Sigmoid colon (tissue), 7 donors: ENCODE data around the gene NEURL1. TPM values are rescaled to one million over a fixed set of nuclear protein-coding genes. Genes with fewer than 3 reads are reported as not detected.

ENCODE experiments used
- DNase-seq: peaks from one replicate; pipeline ENCODE4 v3.0.0-alpha.2; 2019
- H3K27ac ChIP-seq, 4 donors: fragments of 200-600 bp; sonication (generic); one replicate each; pipeline ENCODE4 v1.5.1; 2016 to 2019; ENCODE audit warnings: mild to moderate bottlenecking in 1 of 4
- H3K27me3 ChIP-seq, 3 donors: fragments of 200-600 bp; sonication (generic); one replicate each; pipeline ENCODE4 v1.5.1; 2019; ENCODE audit warnings: mild to moderate bottlenecking in 1 of 3
- H3K36me3 ChIP-seq, 4 donors: fragments of 200-600 bp; sonication (generic); one replicate each; pipeline ENCODE4 v1.5.1; 2016 to 2019
- H3K4me1 ChIP-seq, 4 donors: fragments of 200-600 bp; sonication (generic); one replicate each; pipeline ENCODE4 v1.5.1; 2017 to 2019
- H3K4me3 ChIP-seq, 4 donors: fragments of 200-600 bp; sonication (generic); one replicate each; pipeline ENCODE4 v1.5.1; 2017 to 2019; ENCODE audit warnings: mild to moderate bottlenecking in 2 of 4, moderate library complexity in 1 of 4
- H3K9me3 ChIP-seq, 4 donors: fragments of 200-600 bp in 3 of 4; sonication (generic) in 3 of 4; one replicate each; pipeline versions ENCODE4 v1.5.1 to v1.6.1; 2013 to 2019
- EP300 ChIP-seq, 4 donors: sonication (generic); formaldehyde crosslinking; IDR thresholded peaks; one replicate each; pipeline ENCODE4 v1.6.1; 2017; ENCODE audit warnings: antibody characterized with exemption in 4 of 4
- POLR2A ChIP-seq, 2 donors: fragments of 450-650 bp; IDR thresholded peaks; one replicate each; pipeline ENCODE4 v1.6.1; 2016; ENCODE audit warnings: antibody characterized with exemption in 2 of 2, mild to moderate bottlenecking in 2 of 2, moderate library complexity in 2 of 2
- POLR2AphosphoS5 ChIP-seq, 4 donors: sonication (generic); formaldehyde crosslinking; IDR thresholded peaks; one replicate each; pipeline ENCODE4 v1.6.1; 2017; ENCODE audit warnings: antibody characterized with exemption in 4 of 4
- WGBS, 2 donors: extraction: QIAGEN DNeasy Blood & Tissue Kit; methylation state at CpG; one replicate each; pipeline ENCODE4 v1.1.7; 2013; 5-methylcytosine and 5-hydroxymethylcytosine counted together
- intact Hi-C: fragments of 100-400 bp; cut with DNase I; formaldehyde crosslinking; loops from one replicate; pipeline ENCODE4 v1.15.1; 2023
- polyA plus RNA-seq, 3 donors: library from polyadenylated mRNA; stranded (reverse); fragments of 200-250 nt; gene quantifications; one replicate each; pipeline ENCODE4 v1.2.3, GENCODE V29; 2013
- total RNA-seq, 4 donors: library from RNA; depleted of rRNA; stranded (reverse); fragments of >200 nt; gene quantifications; one replicate each; pipeline ENCODE4 v1.1.0, GENCODE V29; 2016
- TF ChIP-seq, protein P1 (sequence below), 4 experiments: fragments of 450-650 bp in 3 of 4; fragments of 200-600 bp in 1 of 4; IDR thresholded peaks; one replicate each; pipeline ENCODE4 v1.5.1; 2016 to 2019; ENCODE audit warnings: antibody characterized with exemption in 4 of 4, mild to moderate bottlenecking in 3 of 4, moderate library complexity in 2 of 4
- donor health status: healthy with polysubstance abuse.
- donor health status: Bipolar disorder and iron deficiency.
- donor health status: healthy.

Gene NEURL1
- total and polyA plus RNA-seq, 7 donors: 0.41 to 54.1 (median 15.3) TPM; not detected in 1

GRCh38 chr10:103469201-103469600 lies 24.3 kb upstream of the NEURL1 start:
- no peak overlapping the region for H3K4me3 ChIP-seq
- no peaks in the 10 kb centered on the region for H3K4me1 ChIP-seq
- no peak for DNase-seq
- WGBS, 2 donors: 50 to 76% methylated on average over 5 of the region's 5 CpGs
- H3K9me3 ChIP-seq: no peaks in the 10 kb centered on the region
- no peak overlapping the region for H3K27ac ChIP-seq
- intact Hi-C loops: no loop called here
- H3K27me3 ChIP-seq: no peaks in the 10 kb centered on the region
- TF ChIP-seq POLR2A (IDR thresholded peaks at IDR 0.05): no peak
- TF ChIP-seq, protein P1, sequence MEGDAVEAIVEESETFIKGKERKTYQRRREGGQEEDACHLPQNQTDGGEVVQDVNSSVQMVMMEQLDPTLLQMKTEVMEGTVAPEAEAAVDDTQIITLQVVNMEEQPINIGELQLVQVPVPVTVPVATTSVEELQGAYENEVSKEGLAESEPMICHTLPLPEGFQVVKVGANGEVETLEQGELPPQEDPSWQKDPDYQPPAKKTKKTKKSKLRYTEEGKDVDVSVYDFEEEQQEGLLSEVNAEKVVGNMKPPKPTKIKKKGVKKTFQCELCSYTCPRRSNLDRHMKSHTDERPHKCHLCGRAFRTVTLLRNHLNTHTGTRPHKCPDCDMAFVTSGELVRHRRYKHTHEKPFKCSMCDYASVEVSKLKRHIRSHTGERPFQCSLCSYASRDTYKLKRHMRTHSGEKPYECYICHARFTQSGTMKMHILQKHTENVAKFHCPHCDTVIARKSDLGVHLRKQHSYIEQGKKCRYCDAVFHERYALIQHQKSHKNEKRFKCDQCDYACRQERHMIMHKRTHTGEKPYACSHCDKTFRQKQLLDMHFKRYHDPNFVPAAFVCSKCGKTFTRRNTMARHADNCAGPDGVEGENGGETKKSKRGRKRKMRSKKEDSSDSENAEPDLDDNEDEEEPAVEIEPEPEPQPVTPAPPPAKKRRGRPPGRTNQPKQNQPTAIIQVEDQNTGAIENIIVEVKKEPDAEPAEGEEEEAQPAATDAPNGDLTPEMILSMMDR (IDR thresholded peaks at IDR 0.05): no peak
- no peak for TF ChIP-seq POLR2AphosphoS5 (IDR thresholded peaks at IDR 0.05)
- no peak for TF ChIP-seq EP300 (IDR thresholded peaks at IDR 0.05)
- H3K36me3 ChIP-seq: no peaks in the 10 kb centered on the region

DNA sequence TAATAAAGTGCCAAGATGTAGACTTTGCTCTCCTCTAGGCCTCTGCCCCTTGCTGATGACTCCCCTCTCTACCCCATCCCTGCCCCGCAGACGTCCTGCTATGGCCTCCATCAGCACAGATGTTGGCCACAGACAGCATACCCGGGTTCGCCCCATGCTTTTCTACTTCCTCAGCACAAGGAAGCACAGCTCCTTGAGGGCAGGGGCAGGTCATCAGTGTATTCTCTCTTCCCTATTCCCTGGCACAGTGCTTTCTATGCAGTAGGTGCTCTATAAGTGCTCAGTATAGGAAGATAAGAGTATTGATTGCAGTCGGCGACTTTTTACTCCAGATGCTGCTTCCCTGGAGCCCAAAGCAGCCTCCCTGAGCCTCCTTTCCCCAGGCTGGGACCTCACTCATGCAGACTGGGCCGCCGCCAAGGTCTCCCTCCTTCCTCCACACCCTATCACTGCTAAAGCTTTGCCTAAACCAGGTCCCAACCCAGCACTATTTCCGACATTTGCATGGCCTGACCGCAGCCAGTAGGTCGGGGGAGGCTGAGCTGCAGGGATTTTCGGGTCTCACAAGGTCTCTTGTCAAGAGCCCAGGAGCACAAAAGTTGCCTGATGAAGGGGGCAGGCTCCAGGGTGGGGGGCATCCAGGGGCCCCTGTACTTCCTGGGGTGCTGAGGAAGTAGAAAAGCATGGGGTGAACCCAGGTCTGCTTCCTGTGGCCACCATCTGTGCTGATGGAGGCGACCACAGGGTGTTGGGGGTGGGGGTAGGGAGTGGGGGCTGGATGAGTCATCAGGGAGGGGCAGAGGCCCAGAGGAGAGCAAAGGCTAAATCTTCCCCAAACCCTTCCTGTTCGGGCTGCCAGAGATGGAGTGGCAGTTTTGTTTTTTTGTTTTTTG lies 22.5 kb upstream of the NEURL1 start:
- H3K9me3 ChIP-seq: no peaks in the 10 kb centered on the region
- DNase-seq: no peak
- peaks cover 0 to under 1% (median 0%) of the 10 kb centered on the region in 3 donors for H3K27me3 ChIP-seq
- no peaks in the 10 kb centered on the region for H3K36me3 ChIP-seq
- 43 to 64% methylated on average over 14 of the region's 14 CpGs for WGBS, 2 donors
- TF ChIP-seq EP300 (IDR thresholded peaks at IDR 0.05) (no peak), POLR2A (IDR thresholded peaks at IDR 0.05) (no peak), POLR2AphosphoS5 (IDR thresholded peaks at IDR 0.05) (no peak)
- TF ChIP-seq, protein P1 (IDR thresholded peaks at IDR 0.05): no peak
- H3K4me3 ChIP-seq: no peak overlapping the region
- H3K4me1 ChIP-seq: no peaks in the 10 kb centered on the region
- intact Hi-C loops: no loop called here
- H3K27ac ChIP-seq: peak overlapping the region in 2 of 4 donors; percentile 21 to 49

DNA sequence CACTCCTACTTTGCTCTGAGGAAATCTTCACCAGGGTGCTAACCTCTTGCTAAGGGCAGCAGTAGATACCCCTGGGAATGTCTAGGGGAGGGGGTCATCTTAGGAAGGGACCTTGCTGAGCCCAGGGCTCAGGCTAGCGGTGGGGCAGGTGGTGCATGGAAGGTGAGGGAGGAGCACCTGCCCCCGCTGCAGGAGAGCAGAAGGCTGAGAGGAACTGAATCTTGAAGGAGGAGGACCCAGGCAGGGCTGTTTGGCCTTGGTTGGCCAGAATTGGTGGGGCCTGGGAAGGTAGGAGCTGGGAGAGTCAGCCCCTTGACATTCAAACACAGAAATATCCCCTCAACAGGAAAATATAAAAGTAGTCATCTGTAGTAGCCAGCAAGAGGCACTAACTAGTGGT lies 21.5 kb upstream of the NEURL1 start:
- H3K9me3 ChIP-seq: no peaks in the 10 kb centered on the region
- 71 to 89% methylated on average over 2 of the region's 2 CpGs for WGBS, 2 donors
- no peak overlapping the region for H3K4me3 ChIP-seq
- peak overlapping the region in 2 of 4 donors; percentile 21 to 49 for H3K27ac ChIP-seq
- peaks cover 0 to 4% (median 0%) of the 10 kb centered on the region in 3 donors for H3K27me3 ChIP-seq
- intact Hi-C loops: no loop called here
- H3K4me1 ChIP-seq: no peaks in the 10 kb centered on the region
- H3K36me3 ChIP-seq: no peaks in the 10 kb centered on the region
- no peak for DNase-seq
- no peak for TF ChIP-seq EP300 (IDR thresholded peaks at IDR 0.05)
- no peak for TF ChIP-seq POLR2AphosphoS5 (IDR thresholded peaks at IDR 0.05)
- TF ChIP-seq, protein P1 (IDR thresholded peaks at IDR 0.05): no peak
- no peak for TF ChIP-seq POLR2A (IDR thresholded peaks at IDR 0.05)

- WGBS, 2 donors: 82 to 84% methylated on average over 32 of the region's 32 CpGs
- intact Hi-C loops: no loop called here
- no peak for DNase-seq
- no peaks in the 10 kb centered on the region for H3K9me3 ChIP-seq
- no peaks in the 10 kb centered on the region for H3K4me1 ChIP-seq
- TF ChIP-seq EP300 (IDR thresholded peaks at IDR 0.05) (no peak), POLR2A (IDR thresholded peaks at IDR 0.05) (no peak), POLR2AphosphoS5 (IDR thresholded peaks at IDR 0.05) (no peak)
- TF ChIP-seq, protein P1 (IDR thresholded peaks at IDR 0.05): no peak
- H3K27me3 ChIP-seq: peaks cover 0 to 4% (median 0%) of the 10 kb centered on the region in 3 donors
- H3K27ac ChIP-seq: no peak overlapping the region
- no peaks in the 10 kb centered on the region for H3K36me3 ChIP-seq
- no peak overlapping the region for H3K4me3 ChIP-seq
These were observed 20.2 kb upstream of the NEURL1 start for GRCh38 chr10:103473261-103473671.
